ENCODE measurements around the gene SPATA2.

The SPATA2 gene

DNA sequence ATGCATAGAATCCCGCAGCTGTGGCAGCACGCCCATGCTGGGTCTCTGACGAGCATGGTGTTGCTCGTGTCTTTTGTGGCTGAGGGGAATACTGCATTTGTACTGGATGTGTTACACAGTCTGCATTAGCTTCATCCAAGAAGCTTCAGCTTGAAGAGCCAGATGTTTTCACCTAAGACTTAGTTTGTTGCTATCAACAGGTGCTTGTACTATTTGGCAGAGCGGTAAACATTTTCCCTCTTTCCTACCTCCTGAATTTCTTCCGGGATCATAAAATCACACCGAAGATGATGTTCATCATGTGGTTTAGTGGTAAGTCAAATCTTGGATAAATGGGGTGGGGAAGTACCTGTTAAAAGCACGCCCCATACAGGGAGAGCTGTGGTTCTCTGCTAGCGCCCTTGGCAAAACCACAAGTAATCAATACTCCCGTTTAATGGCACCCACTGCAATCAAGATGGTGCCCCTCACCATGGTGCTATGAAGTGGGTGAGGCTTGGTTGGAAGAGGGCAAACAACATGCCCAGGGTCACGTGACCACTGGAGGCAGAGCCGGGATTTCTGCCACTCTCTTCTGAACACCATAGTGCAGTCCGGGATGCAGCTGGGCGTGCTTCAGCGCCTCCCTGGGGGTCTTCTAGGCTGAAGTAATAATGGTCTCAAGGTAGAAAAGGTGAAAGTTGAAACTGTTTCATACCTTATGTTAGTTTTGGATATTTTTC lies 34.4 kb downstream of the SPATA2 start:
- DNase-seq (ENCODE audit: low read depth), result no peak
- no peak overlapping the region for H3K4me3 ChIP-seq (ENCODE audit: low read depth, low read length)
- TF ChIP-seq, protein P1, sequence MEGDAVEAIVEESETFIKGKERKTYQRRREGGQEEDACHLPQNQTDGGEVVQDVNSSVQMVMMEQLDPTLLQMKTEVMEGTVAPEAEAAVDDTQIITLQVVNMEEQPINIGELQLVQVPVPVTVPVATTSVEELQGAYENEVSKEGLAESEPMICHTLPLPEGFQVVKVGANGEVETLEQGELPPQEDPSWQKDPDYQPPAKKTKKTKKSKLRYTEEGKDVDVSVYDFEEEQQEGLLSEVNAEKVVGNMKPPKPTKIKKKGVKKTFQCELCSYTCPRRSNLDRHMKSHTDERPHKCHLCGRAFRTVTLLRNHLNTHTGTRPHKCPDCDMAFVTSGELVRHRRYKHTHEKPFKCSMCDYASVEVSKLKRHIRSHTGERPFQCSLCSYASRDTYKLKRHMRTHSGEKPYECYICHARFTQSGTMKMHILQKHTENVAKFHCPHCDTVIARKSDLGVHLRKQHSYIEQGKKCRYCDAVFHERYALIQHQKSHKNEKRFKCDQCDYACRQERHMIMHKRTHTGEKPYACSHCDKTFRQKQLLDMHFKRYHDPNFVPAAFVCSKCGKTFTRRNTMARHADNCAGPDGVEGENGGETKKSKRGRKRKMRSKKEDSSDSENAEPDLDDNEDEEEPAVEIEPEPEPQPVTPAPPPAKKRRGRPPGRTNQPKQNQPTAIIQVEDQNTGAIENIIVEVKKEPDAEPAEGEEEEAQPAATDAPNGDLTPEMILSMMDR (IDR thresholded peaks at IDR 0.05; ENCODE audit: low read depth, low read length, missing control alignments), result no peak

DNA sequence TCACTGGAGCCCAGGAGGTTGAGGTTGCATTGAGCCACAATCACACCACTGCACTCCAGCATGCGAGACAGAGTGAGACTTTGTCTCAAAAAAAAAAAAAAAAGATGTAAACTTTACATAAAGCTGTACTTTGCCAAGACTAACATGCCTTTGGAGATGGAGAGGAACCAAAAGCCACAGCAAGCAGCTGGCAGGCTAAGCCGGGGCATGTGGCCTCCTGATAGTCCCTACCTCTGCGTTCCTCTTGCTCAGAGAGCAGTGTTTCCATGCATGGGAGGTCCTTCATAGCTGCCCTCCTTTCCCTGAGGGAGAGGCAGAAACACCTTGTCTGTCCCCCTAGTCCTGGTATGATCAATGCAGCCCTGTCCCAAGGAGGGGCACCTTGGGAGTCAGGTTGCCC lies 35.2 kb downstream of the SPATA2 start:
- TF ChIP-seq, protein P1 (IDR thresholded peaks at IDR 0.05; ENCODE audit: low read depth, low read length, missing control alignments), result no peak
- no peak overlapping the region for H3K4me3 ChIP-seq (ENCODE audit: low read depth, low read length)
- DNase-seq (ENCODE audit: low read depth), result no peak

DNA sequence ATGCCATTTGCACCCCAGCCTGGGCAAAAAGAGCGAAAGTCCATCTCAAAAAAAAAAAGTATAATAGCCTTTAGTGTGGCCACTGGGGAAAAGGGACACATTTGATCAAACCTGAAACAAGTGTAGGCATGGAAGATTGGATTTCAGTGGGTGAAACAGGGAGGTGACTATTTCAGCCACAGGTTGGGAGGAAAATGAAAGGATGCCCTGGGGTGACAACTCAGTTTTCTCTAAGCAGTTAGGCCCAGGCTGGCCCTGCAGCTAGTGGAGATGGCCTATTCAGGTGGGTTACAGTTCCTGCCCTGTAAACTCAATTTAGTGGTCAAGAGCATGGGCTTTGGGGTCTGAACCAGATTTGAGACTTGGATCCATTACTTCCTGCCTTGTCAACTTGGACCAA lies 36.4 kb downstream of the SPATA2 start:
- TF ChIP-seq, protein P1 (IDR thresholded peaks at IDR 0.05; ENCODE audit: low read depth, low read length, missing control alignments), result no peak
- no peak overlapping the region for H3K4me3 ChIP-seq (ENCODE audit: low read depth, low read length)
- no peak for DNase-seq (ENCODE audit: low read depth)

DNA sequence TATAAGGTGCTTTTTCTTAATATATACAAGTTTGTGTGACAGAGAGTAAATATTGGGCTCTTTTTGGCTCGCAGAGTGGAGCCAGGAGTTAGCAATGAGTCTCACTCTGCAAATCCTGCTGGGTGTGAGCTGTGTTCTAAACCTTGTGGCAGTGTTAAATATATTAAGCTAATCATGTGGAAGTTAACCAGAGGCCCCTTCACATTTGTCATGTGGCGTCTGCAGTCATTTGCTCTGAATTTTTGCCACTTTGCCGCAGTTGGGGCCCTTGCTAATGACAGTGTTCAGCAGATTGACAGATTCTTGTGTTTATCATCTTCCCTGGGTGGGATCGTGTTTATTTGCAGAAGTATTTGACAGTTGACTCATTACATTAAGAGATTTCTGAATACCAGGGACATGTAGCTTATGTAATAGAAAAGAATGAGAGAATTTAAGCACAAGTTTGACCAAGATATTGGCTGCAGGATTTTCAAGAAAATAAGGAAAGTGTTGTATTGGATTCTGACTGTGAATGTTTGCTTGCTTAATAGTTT lies 37.9 kb downstream of the SPATA2 start:
- no peak overlapping the region for H3K4me3 ChIP-seq (ENCODE audit: low read depth, low read length)
- TF ChIP-seq, protein P1 (IDR thresholded peaks at IDR 0.05; ENCODE audit: low read depth, low read length, missing control alignments), result no peak
- DNase-seq (ENCODE audit: low read depth), result no peak

DNA sequence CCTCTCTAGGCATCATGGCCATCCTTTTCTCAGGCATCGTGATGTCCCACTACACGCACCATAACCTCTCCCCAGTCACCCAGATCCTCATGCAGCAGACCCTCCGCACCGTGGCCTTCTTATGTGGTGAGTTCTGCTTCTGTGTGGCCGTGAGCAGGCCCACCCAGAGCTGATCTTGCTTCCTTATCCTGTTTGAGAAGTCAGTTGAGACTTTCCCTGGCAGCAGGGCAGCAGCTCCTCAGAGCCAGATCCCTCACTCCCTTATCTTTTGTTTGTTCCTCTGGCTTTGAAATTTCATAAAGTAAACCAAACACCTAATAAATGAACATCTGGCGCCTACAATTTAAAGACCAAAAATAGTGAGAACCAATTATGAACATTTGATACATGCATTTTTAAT lies 40.6 kb downstream of the SPATA2 start:
- H3K4me3 ChIP-seq (ENCODE audit: low read depth, low read length), result no peak overlapping the region
- TF ChIP-seq, protein P1 (IDR thresholded peaks at IDR 0.05; ENCODE audit: low read depth, low read length, missing control alignments), result no peak
- no peak for DNase-seq (ENCODE audit: low read depth)

DNA sequence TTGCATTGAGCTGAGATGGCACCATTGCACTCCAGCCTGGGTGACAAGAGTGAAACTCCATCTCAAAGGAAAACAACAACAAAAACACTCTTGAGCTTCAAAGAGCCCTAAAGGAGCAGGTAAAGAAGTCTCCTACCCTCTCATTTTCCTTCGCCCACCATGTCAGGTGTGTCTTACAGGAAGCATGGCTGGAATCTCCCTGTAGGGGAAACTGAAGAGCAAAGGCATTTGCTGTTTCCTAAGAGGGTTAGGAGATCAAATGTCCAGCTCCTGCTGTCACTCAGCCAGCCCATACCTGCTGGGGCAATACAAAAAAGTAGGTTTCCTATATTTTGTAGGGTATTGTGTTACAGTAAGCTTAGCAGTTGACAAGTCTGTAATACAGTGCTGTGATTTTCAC lies 43.3 kb downstream of the SPATA2 start:
- TF ChIP-seq, protein P1 (IDR thresholded peaks at IDR 0.05; ENCODE audit: low read depth, low read length, missing control alignments), result no peak
- no peak for DNase-seq (ENCODE audit: low read depth)
- no peak overlapping the region for H3K4me3 ChIP-seq (ENCODE audit: low read depth, low read length)

Data from GM12864 (cell line).